Memory B cell (primary cell): ENCODE measurements around the gene PRR14.

ENCODE experiments used
- ATAC-seq: fragments of 150-1000 bp; cut with Tn5 transposase; 2 replicates; pipeline ENCODE4 v1.10.0; 2021; ENCODE audit warnings: low read depth, mild to moderate bottlenecking, moderate library complexity
- DNase-seq, 2 donors: peaks; one replicate each; pipeline ENCODE4 v3.0.0; 2022; ENCODE audit warnings: low spot score in 2 of 2
- H3K27ac Mint-ChIP-seq: one replicate; pipeline ENCODE4 v1.8.0; 2022; ENCODE audit warnings: mild to moderate bottlenecking, moderate library complexity, mixed read lengths
- H3K27me3 Mint-ChIP-seq: one replicate; pipeline ENCODE4 v1.8.0; 2022; ENCODE audit warnings: mixed read lengths
- H3K36me3 Mint-ChIP-seq: one replicate; pipeline ENCODE4 v1.8.0; 2022; ENCODE audit warnings: mild to moderate bottlenecking, mixed read lengths
- H3K4me1 Mint-ChIP-seq: one replicate; pipeline ENCODE4 v1.8.0; 2022; ENCODE audit warnings: mixed read lengths
- H3K4me3 Mint-ChIP-seq: one replicate; pipeline ENCODE4 v1.8.0; 2022; ENCODE audit warnings: mild to moderate bottlenecking, moderate library complexity, mixed read lengths
- H3K9me3 Mint-ChIP-seq: one replicate; pipeline ENCODE4 v1.8.0; 2022; ENCODE audit warnings: mixed read lengths

Gene PRR14

DNA sequence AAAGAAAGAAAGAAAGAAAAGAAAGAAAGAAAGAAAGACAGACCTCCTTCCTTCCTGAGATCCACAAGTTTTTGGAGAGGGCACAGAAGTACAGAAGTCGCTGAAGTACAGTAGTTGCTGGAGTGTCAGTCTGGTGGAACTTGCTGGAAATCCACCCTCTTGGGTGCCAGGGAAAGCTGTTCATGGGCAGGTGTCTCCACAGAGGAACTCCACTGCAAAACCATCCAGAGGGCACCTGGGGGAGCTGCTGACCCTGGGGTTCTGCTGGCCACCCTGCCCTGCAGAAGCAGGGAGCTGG is 3.5 kb upstream of the PRR14 start:
- Mint-ChIP-seq H3K4me3 (no peak overlapping the region), H3K9me3 (no peaks in the 10 kb centered on the region), H3K4me1 (peaks cover 8% of the 10 kb centered on the region), H3K36me3 (peaks cover 2% of the 10 kb centered on the region), H3K27ac (no peak overlapping the region), H3K27me3 (no peaks in the 10 kb centered on the region)
- ATAC-seq (no peak), DNase-seq (no peak)

DNA sequence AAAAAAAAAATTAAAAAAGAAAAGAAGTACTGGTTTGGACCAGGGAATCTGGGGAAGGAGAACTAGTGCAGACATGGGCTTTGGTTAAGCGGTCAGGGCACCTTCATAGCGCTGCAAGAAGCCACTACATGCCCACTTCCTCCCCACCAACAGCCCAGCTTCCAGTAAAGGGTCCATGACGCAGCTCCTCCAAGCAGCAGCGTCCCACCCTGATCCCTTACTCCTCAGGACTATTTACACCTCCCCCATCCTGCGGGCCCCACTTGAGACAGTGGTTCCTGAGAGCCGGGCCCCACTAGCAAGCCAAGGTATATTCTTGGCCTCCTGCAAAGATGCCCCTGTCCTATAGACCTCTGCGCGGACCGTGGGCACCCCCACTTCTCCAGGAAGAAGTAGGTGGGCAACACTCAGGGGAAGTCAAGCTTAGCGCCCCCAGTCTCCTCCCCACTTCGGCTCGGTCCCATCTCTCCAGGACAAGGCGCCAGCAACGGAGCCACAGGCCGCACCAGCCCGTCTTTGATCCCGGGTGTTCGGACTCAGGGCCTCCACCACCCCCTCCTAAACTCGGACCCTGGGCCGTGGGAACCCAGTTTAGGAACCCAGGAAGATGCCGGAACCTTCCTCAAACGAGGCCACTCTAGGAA is 913 bp upstream of the PRR14 start:
- DNase-seq (no peak), ATAC-seq (no peak)
- no peaks in the 10 kb centered on the region for H3K27me3 Mint-ChIP-seq

DNA sequence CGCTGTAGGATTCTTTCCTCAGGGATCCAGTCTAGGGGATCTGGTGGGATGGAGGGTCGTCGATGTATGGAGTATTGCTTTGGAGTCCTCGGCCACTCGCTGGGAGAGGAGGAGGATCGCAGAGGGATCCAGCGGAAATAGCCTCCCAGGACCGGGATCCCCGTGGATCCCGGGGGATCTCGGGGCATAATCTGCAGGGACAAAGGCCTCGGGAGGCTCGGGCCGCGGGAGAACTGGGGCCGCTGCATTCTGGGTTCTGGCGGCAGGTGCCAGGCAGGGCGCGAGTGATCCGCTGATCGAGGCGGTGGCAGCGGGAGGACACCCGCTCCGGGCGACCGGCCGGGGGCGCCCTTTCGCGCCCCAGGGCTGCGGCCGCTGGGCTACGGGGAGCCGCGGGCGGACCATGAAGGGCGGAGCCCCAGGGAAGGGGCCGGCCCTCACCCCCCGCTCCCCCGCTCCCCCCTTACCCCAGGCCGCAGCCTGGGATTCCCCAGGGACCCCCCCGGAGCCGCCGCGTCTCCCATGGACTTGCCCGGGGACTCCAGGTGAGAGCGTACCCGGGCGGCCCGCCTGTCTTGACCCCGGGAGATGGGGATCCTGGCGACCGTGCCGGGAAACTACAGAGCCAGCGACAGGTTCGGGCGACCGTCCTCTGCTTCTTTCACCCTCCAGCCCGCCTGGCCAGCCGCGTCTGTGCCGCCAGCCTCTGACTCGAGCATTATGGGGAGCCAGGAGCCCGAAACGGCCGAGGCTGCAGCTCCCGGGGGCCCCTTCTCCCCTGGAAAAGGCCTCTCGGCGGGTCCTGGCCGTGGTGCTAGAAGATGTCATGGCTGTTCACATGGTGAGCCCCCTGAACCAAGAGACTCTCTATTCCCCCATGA is 604 bp downstream of the PRR14 start:
- Mint-ChIP-seq H3K27me3 (no peaks in the 10 kb centered on the region), H3K9me3 (no peaks in the 10 kb centered on the region), H3K4me1 (peaks cover 17% of the 10 kb centered on the region), H3K36me3 (peaks cover 12% of the 10 kb centered on the region), H3K4me3 (peak overlapping the region; percentile 97), H3K27ac (peak overlapping the region; percentile 95)
- DNase-seq (peak; percentile 73 to 74), ATAC-seq (peak; percentile 66)

More for the DNA sequence above, 913 bp upstream of the PRR14 start:
- Mint-ChIP-seq H3K4me1 (peaks cover 15% of the 10 kb centered on the region), H3K27ac (peak overlapping the region; percentile 95), H3K9me3 (no peaks in the 10 kb centered on the region), H3K4me3 (peak overlapping the region; percentile 97), H3K36me3 (peaks cover 7% of the 10 kb centered on the region)

DNA sequence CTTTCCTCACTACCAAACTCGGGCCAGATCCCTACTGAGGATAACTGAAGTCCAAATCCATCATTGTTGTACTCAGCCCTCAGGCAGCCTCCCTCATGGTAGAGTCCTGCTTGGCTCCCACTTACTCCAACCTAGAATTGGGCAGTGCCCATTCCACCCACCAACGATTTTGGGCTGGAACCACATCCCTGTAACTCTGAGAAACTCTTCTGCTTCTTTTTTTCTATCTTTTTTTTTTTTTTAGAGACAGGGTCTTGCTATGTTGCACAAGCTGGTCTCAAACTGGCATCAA is 1.2 kb downstream of the PRR14 start:
- H3K4me3 Mint-ChIP-seq, result peak overlapping the region; percentile 79
- H3K4me1 Mint-ChIP-seq, result peaks cover 15% of the 10 kb centered on the region
- DNase-seq (no peak), ATAC-seq (no peak)
- peak overlapping the region; percentile 95 for H3K27ac Mint-ChIP-seq
- no peaks in the 10 kb centered on the region for H3K27me3 Mint-ChIP-seq
- peaks cover 12% of the 10 kb centered on the region for H3K36me3 Mint-ChIP-seq
- H3K9me3 Mint-ChIP-seq, result no peaks in the 10 kb centered on the region

DNA sequence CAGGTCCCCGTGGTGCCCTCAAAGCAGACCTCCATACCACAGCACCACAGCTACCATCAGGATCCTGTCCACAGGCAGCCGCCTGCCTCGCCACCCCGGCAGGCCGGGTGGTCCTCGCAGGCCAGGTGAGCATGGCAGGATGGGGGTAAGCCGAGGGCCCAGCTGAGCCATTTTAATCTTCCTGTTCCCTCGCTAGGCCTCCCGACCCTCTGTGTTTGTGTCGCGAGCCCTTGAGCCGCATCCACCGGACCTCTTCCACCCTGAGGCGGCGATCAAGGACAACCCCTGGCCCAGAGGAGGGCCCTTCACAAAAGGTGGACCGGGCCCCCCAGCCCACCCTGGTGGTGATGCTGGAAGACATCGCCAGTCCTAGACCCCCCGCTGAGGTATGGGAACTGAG is 2.0 kb downstream of the PRR14 start:
- H3K36me3 Mint-ChIP-seq, result peaks cover 12% of the 10 kb centered on the region
- peak overlapping the region; percentile 79 for H3K4me3 Mint-ChIP-seq
- no peaks in the 10 kb centered on the region for H3K9me3 Mint-ChIP-seq
- peak overlapping the region; percentile 95 for H3K27ac Mint-ChIP-seq
- peaks cover 18% of the 10 kb centered on the region for H3K4me1 Mint-ChIP-seq
- no peak for ATAC-seq
- DNase-seq, result no peak
- H3K27me3 Mint-ChIP-seq, result no peaks in the 10 kb centered on the region

DNA sequence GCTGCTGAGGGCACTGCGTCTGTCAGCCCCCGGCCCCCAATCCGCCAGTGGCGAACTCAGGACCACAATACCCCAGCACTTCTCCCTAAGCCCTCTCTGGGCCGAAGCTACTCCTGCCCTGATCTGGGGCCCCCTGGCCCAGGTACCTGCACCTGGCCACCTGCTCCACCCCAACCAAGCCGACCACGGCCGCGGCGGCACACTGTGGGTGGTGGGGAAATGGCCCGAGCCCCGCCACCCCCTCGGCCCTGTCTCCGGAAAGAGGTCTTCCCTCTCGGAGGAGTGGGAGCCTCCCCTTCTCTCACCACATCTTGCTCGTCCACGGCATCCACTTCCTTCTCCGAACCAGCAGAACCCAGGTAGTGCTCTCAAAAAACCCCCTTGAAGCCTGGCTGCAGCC is 4.1 kb downstream of the PRR14 start:
- DNase-seq (no peak), ATAC-seq (no peak)
- Mint-ChIP-seq H3K4me3 (no peak overlapping the region), H3K36me3 (peaks cover 12% of the 10 kb centered on the region), H3K27ac (no peak overlapping the region), H3K4me1 (peaks cover 18% of the 10 kb centered on the region), H3K27me3 (no peaks in the 10 kb centered on the region), H3K9me3 (no peaks in the 10 kb centered on the region)

DNA sequence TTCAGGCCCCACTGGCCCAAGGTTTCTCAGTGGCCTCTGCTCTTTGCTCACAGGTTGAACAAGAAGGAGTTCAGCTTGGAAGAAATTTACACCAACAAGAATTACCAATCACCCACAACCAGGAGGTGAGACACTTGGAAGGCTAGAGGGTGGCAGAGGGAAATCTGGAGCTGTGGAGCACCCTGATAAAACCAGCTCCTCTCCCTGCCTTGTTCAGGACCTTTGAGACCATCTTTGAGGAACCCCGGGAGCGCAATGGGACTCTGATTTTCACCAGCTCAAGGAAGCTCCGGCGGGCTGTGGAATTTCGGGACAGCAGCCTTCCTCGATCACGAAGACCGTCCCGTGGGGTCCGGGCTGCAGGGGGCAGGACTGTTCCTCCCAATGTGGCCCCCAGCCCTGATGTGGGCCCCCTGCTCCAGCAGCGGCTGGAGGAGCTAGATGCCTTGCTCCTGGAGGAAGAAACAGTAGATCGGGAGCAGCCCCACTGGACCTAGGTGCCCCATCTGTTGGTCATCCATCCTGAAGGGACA is 5.1 kb downstream of the PRR14 start:
- Mint-ChIP-seq H3K27ac (no peak overlapping the region), H3K4me1 (peaks cover 21% of the 10 kb centered on the region), H3K9me3 (no peaks in the 10 kb centered on the region), H3K27me3 (no peaks in the 10 kb centered on the region), H3K36me3 (peaks cover 13% of the 10 kb centered on the region), H3K4me3 (no peak overlapping the region)
- ATAC-seq, result no peak
- no peak for DNase-seq

DNA sequence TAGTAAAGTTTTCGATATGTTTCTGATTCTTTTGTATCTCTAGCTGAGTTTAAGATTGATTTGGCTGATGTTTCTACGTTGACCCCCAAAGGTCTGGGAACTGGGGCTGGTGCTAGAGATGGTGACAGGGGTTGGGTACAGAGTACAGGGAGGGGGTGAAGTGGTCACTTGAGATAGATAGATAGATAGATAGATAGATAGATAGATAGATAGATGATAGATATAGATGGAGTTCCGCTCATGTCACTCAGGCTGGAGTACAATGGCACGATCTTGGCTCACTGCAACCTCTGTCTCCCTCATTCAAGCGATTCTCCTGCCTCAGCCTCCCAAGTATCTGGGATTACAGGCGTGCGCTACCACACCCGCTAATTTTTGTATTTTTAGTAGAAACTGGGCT is 5.6 kb downstream of the PRR14 start:
- Mint-ChIP-seq H3K4me3 (no peak overlapping the region), H3K4me1 (peaks cover 26% of the 10 kb centered on the region), H3K27ac (no peak overlapping the region), H3K27me3 (no peaks in the 10 kb centered on the region), H3K9me3 (no peaks in the 10 kb centered on the region), H3K36me3 (peaks cover 16% of the 10 kb centered on the region)
- DNase-seq (no peak), ATAC-seq (no peak)

DNA sequence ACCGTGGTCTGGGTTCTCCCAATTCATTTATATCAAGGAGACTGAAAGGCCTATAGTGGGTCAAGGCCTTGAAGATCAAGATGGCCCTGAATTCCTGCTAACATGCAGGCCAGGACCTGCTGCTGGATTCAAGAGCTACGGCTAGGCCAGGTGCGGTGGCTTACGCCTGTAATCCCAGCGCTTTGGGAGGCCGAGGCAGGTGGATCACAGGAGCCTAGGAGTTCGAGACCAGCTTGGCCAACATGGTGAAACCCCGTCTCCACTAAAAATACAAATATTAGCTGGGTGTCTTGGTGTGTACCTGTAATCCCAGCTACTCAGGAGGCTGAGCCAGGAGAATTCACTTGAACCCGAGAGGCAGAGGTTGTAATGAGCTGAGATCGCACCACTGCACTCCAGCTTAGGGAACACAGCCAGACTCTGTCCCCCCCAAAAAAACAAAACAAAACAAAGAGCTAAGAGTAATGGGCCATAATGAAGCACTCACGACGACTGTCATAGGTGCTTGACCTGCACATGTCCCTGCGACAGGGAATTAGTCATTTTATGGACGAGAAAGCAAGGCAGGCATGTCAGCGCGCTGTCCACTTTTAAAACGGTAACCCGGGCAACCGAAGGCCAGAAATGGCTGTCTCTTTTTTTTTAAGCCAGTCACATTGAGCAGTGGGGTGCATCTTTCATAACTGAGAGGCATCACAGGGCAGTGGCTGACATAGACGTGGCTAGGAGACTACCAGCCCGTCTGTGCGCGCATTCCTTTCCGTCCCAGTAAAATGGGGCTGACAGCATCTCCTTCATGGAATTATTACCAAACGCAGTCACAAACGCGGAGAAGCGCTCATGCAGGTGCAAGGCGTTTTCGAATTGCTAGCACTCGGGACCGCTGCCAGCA is 6.5 kb downstream of the PRR14 start:
- peaks cover 26% of the 10 kb centered on the region for H3K4me1 Mint-ChIP-seq
- peak overlapping the region; percentile 99 for H3K27ac Mint-ChIP-seq
- DNase-seq (no peak), ATAC-seq (no peak)
- H3K4me3 Mint-ChIP-seq, result peak overlapping the region; percentile 76
- H3K9me3 Mint-ChIP-seq, result no peaks in the 10 kb centered on the region
- H3K27me3 Mint-ChIP-seq, result no peaks in the 10 kb centered on the region
- peaks cover 16% of the 10 kb centered on the region for H3K36me3 Mint-ChIP-seq

DNA sequence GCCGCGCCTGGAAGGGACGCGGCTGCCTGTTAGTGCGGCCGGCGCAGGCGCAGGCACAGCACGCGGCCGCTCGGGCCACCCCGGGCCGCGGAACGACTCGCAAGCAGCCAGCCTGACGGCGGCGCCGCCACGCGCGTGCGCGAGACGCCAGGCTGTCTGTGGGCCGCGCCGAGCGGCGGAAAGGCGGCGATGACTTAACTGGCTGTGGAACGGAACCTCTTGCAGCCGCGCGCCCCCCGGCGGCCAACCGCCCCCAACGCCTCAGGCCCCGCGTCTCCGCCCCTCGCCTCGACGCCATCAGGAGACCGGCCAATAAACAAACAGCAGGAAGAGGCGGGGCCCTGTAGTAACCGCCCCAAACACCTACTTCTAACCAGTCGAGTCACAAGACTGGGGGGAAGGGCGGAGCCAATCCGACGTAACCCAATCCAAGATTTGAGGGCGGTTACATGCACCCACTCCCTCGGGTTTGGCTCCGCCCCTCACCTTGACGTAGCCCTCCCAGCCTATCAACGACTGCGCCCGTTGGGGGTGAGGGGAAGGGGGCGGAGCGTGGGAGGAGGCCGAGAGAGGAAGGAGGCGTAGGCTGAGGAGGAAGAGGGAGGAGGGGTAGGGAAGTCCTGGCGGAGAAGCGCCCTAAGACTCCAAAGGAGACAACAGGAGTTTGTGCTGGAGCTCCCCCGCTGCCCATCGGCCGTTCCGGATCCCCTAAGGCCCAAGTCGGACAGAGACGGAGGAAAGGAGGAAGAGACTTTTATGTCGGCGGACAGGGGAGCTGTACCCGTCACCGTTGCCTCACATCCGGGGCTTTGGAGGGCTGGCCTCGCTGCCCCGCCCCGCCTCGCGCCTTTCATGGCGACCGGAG is 7.3 kb downstream of the PRR14 start, which contains the start of gene FBRS:
FBRS (plus strand) TSS at position 566 of the 865 bp plus-strand sequence. CDS start 1,088 bp downstream, outside the sequence.
- peaks cover 19% of the 10 kb centered on the region for H3K4me1 Mint-ChIP-seq

DNA sequence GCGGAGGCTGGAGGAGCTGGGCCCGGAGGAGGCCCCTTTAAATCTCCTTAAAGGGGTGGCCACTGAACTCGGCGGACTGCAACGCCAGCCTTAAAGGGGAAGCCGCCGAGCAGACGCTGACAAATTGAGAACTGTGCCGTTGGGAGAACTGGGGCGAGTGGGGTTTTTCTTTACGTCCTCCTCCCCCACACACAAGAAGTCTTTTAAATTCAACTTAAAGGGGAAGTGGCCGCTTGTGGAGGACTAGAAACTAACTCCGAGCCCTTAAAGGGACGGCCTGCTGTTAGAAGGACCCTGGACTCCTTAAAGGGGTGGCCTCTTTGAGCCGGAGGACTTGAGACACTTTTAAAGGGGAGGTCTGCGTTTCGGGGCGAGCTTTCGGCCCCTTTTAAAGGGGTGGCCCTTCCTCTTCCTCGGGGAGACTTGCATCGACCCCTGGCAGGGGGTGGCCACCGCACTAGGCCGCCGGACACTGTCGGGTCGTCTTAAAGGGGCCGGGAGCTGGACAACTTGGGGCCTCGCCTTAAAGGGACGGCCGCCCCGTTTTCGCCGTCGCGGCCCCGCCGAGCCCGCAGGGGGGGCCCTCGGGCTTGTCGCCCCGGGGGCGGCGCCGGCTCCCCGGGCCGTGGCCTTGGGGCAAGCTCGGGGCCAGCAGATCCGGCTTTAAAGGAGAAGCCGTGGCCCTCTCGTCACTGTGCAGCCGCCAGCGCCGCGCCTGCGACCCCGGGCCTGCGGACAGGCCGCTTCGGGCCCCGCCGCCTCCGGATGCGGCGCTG is 8.2 kb downstream of the PRR14 start:
- H3K27me3 Mint-ChIP-seq, result no peaks in the 10 kb centered on the region
- DNase-seq (peak; percentile 86 to 97), ATAC-seq (peak; percentile 5)
- H3K9me3 Mint-ChIP-seq, result no peaks in the 10 kb centered on the region
- H3K4me3 Mint-ChIP-seq, result peak overlapping the region; percentile 96
- peaks cover 20% of the 10 kb centered on the region for H3K36me3 Mint-ChIP-seq
- peak overlapping the region; percentile 99 for H3K27ac Mint-ChIP-seq
- peaks cover 23% of the 10 kb centered on the region for H3K4me1 Mint-ChIP-seq

More for the DNA sequence above, 7.3 kb downstream of the PRR14 start, which contains the start of gene FBRS:
- H3K27ac Mint-ChIP-seq, result peak within 1 kb of the TSS; percentile 99
- peak within 1 kb of the TSS; percentile 96 for H3K4me3 Mint-ChIP-seq
- no peaks in the 10 kb centered on the region for H3K27me3 Mint-ChIP-seq
- ATAC-seq, result peak; percentile 64
- peak; percentile 97 to 100 for DNase-seq
- peaks cover 14% of the 10 kb centered on the region for H3K36me3 Mint-ChIP-seq
- no peaks in the 10 kb centered on the region for H3K9me3 Mint-ChIP-seq

DNA sequence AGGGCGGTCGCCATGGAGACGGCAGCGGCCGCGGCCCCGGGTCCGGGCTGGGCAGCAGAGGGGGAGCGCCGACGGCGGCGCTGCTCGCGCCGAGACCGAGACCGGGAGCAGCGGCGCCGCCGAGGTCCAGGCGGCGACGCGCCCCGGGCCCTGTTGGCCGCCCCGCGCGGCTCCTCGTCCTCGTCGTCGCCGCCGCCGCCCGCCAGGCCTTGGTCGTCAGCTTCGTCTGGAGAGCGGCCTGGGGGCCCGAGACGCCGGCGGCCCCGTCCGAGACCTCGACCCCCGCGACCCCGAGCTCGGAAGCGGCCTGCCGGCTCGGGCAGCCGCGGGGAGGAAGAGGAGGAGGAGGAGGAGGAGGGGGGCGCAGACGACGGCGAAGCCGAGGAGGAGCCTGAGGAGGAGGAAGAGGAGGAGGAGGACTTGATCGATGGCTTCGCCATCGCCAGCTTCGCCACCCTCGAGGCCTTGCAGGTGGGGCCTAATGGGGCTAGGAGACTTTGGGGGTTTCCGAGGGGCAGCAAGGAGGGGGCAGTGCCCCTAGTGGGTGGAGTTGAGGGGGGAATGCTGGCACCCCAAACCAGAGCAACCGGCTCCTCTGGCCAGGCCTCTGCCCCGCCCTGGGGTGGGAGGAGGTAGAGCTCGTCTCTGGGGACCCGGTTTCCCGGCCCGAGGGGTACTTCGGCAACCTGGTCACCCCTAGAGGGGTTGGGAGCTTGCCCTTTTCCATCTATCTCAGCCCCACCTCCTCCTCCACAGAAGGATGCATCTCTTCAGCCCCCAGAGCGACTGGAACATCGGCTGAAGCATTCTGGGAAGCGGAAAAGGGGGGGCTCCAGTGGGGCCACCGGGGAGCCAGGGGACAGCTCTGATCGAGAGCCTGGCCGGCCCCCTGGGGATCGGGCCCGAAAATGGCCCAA is 9.0 kb downstream of the PRR14 start:
- DNase-seq (peak; percentile 51 to 62), ATAC-seq (no peak)
- H3K4me1 Mint-ChIP-seq, result peaks cover 23% of the 10 kb centered on the region
- no peaks in the 10 kb centered on the region for H3K27me3 Mint-ChIP-seq
- peak overlapping the region; percentile 82 for H3K4me3 Mint-ChIP-seq
- peak overlapping the region; percentile 99 for H3K27ac Mint-ChIP-seq
- no peaks in the 10 kb centered on the region for H3K9me3 Mint-ChIP-seq
- peaks cover 21% of the 10 kb centered on the region for H3K36me3 Mint-ChIP-seq
